GM12865 (cell line): ENCODE data around the gene SACM1L.

Source experiments
- DNase-seq: peaks from one replicate; pipeline ENCODE4 v3.0.0; 2010; ENCODE audit warnings: low read depth
- H3K4me3 ChIP-seq: 2 replicates; pipeline ENCODE4 v1.5.1; 2011; ENCODE audit warnings: mild to moderate bottlenecking, low read depth, low read length, control low read depth
- CTCF ChIP-seq: IDR thresholded peaks from 2 replicates; pipeline ENCODE4 v1.5.1; 2011; ENCODE audit warnings: low read length, control low read depth, low read depth, inconsistent platforms; ENCODE audit not compliant: insufficient read depth; ENCODE audit errors: missing control alignments

SACM1L gene

GRCh38 chr3:45765958-45766357 lies 76.8 kb downstream of the SACM1L start:
- no peak overlapping the region for H3K4me3 ChIP-seq
- no peak for TF ChIP-seq CTCF
- DNase-seq, result no peak

GRCh38 chr3:45771166-45771775 lies 82.1 kb downstream of the SACM1L start:
- H3K4me3 ChIP-seq, result no peak overlapping the region
- no peak for TF ChIP-seq CTCF
- DNase-seq, result no peak

GRCh38 chr3:45771831-45772230 lies 82.6 kb downstream of the SACM1L start:
- H3K4me3 ChIP-seq, result no peak overlapping the region
- no peak for TF ChIP-seq CTCF
- no peak for DNase-seq

GRCh38 chr3:45772341-45773035 lies 83.3 kb downstream of the SACM1L start:
- TF ChIP-seq CTCF, result no peak
- no peak overlapping the region for H3K4me3 ChIP-seq
- DNase-seq, result no peak

- no peak for DNase-seq
- H3K4me3 ChIP-seq, result no peak overlapping the region
- TF ChIP-seq CTCF, result no peak
Measured at GRCh38 chr3:45773072-45773471, 83.9 kb downstream of the SACM1L start.

- TF ChIP-seq CTCF, result no peak
- DNase-seq, result no peak
- H3K4me3 ChIP-seq, result no peak overlapping the region
Measured at GRCh38 chr3:45773714-45774449, 84.7 kb downstream of the SACM1L start.
